HCT116 (cell line): Measurements from ENCODE around the gene SERPINB4.

Experiments used
- CEBPB ChIP-seq: IDR thresholded peaks from 2 replicates; pipeline ENCODE4 v1.6.1; 2012; ENCODE audit warnings: low read depth
- CTCF ChIP-seq, 3 experiments: fragments of 200-600 bp in 1 of 3; sonication (generic) in 1 of 3; IDR thresholded peaks in 2 of 3; conservative IDR thresholded peaks in 1 of 3; 2 replicates each; pipeline ENCODE4 v1.5.1; 2012 to 2017; ENCODE audit warnings: low read depth in 2 of 3, low read length in 2 of 3, antibody characterized with exemption in 1 of 3, borderline replicate concordance in 1 of 3, control low read depth in 1 of 3, mild to moderate bottlenecking in 1 of 3, mixed read lengths in 1 of 3, mixed run types in 1 of 3, moderate library complexity in 1 of 3; ENCODE audit not compliant: insufficient read depth in 1 of 3
- EZH2 ChIP-seq: fragments of 200-600 bp; sonication (generic); IDR thresholded peaks from 2 replicates; pipeline ENCODE4 v1.6.1; 2017; ENCODE audit warnings: antibody characterized with exemption, mixed run types
- EZH2phosphoT487 ChIP-seq: fragments of 200-600 bp; IDR thresholded peaks from 2 replicates; pipeline ENCODE4 v1.6.1; 2018; ENCODE audit warnings: antibody characterized with exemption, borderline replicate concordance
- POLR2A ChIP-seq: IDR thresholded peaks from 2 replicates; pipeline ENCODE4 v1.7.0; 2011; ENCODE audit warnings: borderline replicate concordance; ENCODE audit not compliant: insufficient read depth, insufficient read length; ENCODE audit errors: extremely low read depth
- POLR2AphosphoS5 ChIP-seq: IDR thresholded peaks from 2 replicates; pipeline ENCODE4 v1.6.1; 2011; ENCODE audit warnings: mild to moderate bottlenecking, low read depth, low read length, moderate library complexity
- SIN3A ChIP-seq: IDR thresholded peaks from 2 replicates; pipeline ENCODE4 v1.6.1; 2012; ENCODE audit warnings: low read depth
- SP1 ChIP-seq: IDR thresholded peaks from 2 replicates; pipeline ENCODE4 v1.6.1; 2012; ENCODE audit warnings: low read depth
- YY1 ChIP-seq: IDR thresholded peaks from 2 replicates; pipeline ENCODE4 v1.6.1; 2011; ENCODE audit warnings: low read length, low read depth, moderate library complexity, mild to moderate bottlenecking; ENCODE audit not compliant: insufficient replicate concordance; ENCODE audit errors: extremely low read depth
- ZNF274 ChIP-seq: fragments of 200-500 bp; sonication (Bioruptor generic); IDR thresholded peaks from 2 replicates; pipeline ENCODE4 v1.6.1; 2014; ENCODE audit warnings: mild to moderate bottlenecking, low read depth, low read length, inconsistent platforms
- TF ChIP-seq, protein P1 (sequence below): IDR thresholded peaks from 2 replicates; pipeline ENCODE4 v1.6.1; 2012; ENCODE audit warnings: low read depth

GRCh38 chr18:63596964-63597363 lies 47.1 kb downstream of the SERPINB4 start:
- TF ChIP-seq POLR2AphosphoS5, result no peak
- no peak for TF ChIP-seq YY1
- TF ChIP-seq, protein P1, sequence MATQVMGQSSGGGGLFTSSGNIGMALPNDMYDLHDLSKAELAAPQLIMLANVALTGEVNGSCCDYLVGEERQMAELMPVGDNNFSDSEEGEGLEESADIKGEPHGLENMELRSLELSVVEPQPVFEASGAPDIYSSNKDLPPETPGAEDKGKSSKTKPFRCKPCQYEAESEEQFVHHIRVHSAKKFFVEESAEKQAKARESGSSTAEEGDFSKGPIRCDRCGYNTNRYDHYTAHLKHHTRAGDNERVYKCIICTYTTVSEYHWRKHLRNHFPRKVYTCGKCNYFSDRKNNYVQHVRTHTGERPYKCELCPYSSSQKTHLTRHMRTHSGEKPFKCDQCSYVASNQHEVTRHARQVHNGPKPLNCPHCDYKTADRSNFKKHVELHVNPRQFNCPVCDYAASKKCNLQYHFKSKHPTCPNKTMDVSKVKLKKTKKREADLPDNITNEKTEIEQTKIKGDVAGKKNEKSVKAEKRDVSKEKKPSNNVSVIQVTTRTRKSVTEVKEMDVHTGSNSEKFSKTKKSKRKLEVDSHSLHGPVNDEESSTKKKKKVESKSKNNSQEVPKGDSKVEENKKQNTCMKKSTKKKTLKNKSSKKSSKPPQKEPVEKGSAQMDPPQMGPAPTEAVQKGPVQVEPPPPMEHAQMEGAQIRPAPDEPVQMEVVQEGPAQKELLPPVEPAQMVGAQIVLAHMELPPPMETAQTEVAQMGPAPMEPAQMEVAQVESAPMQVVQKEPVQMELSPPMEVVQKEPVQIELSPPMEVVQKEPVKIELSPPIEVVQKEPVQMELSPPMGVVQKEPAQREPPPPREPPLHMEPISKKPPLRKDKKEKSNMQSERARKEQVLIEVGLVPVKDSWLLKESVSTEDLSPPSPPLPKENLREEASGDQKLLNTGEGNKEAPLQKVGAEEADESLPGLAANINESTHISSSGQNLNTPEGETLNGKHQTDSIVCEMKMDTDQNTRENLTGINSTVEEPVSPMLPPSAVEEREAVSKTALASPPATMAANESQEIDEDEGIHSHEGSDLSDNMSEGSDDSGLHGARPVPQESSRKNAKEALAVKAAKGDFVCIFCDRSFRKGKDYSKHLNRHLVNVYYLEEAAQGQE, result no peak
- TF ChIP-seq CTCF (IDR thresholded peaks at IDR 0.05 in 2 of 3, conservative IDR thresholded peaks at IDR 0.05 in 1 of 3; ENCODE audit: borderline replicate concordance in 1 of 3, insufficient read depth in 1 of 3, low read depth in 2 of 3, low read length in 2 of 3), result no peak
- no peak for TF ChIP-seq EZH2
- TF ChIP-seq CEBPB, result no peak
- no peak for TF ChIP-seq SIN3A
- TF ChIP-seq ZNF274, result no peak
- TF ChIP-seq POLR2A, result no peak
- TF ChIP-seq EZH2phosphoT487, result no peak
- no peak for TF ChIP-seq SP1
